DND-41 (cell line): Measurements from ENCODE around the gene QSOX2.

Experiments used
- CTCF ChIP-seq: IDR thresholded peaks from 2 replicates; pipeline ENCODE4 v1.5.1; 2012; ENCODE audit warnings: borderline replicate concordance, low read length, moderate library complexity, mild to moderate bottlenecking; ENCODE audit not compliant: poor library complexity, severe bottlenecking; ENCODE audit errors: extremely low read depth
- EZH2 ChIP-seq: IDR thresholded peaks from 3 replicates; pipeline ENCODE4 v1.6.1; 2012; ENCODE audit warnings: borderline replicate concordance, low read depth, mild to moderate bottlenecking, moderate library complexity, low read length, inconsistent platforms; ENCODE audit not compliant: severe bottlenecking

- TF ChIP-seq CTCF (no peak), EZH2 (no peak)
Observed at GRCh38 chr9:136179101-136179616, 66.5 kb downstream of the QSOX2 start.
